ENCODE data around the gene NR2F1-AS1.

Gene NR2F1-AS1

DNA sequence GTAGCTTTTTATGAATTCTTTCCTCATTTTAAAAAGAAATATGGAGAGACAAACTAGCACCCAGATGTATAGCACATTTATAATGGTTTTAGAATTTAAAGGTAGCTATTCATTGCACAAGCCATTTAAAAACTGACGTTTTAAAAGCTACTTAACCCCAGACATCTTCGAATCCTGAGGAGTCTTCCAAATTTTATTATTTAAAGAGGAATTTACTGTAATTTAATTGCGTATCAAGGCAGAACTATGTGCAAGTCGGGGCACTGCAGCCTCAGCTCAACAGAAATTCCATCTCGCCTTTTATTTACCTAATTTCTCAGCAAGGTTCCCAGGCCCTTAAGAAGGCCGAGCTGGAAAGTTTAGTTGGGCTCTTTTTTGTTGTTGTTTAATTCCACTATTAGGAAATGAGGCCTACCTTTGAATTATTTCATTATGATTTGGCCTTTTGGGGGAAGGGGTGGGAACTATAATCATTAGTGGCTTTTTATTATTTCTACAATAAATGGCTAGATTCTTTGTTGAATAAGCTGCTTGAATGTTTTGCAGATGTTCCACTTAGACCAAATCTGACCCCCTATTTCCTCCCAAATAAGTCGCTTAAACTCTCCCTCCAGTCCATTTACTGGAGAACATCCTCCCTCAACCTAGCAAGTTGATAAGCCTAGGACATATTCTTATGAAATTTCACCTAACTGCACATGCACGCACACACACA is 22.2 kb upstream of the NR2F1-AS1 start:
- TF ChIP-seq, protein P1, sequence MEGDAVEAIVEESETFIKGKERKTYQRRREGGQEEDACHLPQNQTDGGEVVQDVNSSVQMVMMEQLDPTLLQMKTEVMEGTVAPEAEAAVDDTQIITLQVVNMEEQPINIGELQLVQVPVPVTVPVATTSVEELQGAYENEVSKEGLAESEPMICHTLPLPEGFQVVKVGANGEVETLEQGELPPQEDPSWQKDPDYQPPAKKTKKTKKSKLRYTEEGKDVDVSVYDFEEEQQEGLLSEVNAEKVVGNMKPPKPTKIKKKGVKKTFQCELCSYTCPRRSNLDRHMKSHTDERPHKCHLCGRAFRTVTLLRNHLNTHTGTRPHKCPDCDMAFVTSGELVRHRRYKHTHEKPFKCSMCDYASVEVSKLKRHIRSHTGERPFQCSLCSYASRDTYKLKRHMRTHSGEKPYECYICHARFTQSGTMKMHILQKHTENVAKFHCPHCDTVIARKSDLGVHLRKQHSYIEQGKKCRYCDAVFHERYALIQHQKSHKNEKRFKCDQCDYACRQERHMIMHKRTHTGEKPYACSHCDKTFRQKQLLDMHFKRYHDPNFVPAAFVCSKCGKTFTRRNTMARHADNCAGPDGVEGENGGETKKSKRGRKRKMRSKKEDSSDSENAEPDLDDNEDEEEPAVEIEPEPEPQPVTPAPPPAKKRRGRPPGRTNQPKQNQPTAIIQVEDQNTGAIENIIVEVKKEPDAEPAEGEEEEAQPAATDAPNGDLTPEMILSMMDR (IDR thresholded peaks at IDR 0.05): no peak
- peaks cover 18% of the 10 kb centered on the region for H3K27me3 ChIP-seq (ENCODE audit: control insufficient read depth, insufficient read depth, low read length)

GRCh38 chr5:93602241-93603077 is 21.4 kb upstream of the NR2F1-AS1 start:
- TF ChIP-seq, protein P1 (IDR thresholded peaks at IDR 0.05): no peak
- no peak overlapping the region for H3K27ac ChIP-seq
- no peak overlapping the region for H3K4me3 ChIP-seq (ENCODE audit: low read depth, low read length)
- H3K27me3 ChIP-seq (ENCODE audit: control insufficient read depth, insufficient read depth, low read length): peaks cover 18% of the 10 kb centered on the region
- H2AFZ ChIP-seq: no peak overlapping the region
- H3K79me2 ChIP-seq: no peaks in the 10 kb centered on the region
- H3K36me3 ChIP-seq (ENCODE audit: control insufficient read depth, insufficient read depth, low read length): no peaks in the 10 kb centered on the region
- no peak overlapping the region for H3K4me2 ChIP-seq (ENCODE audit: low read length)
- H3K4me1 ChIP-seq: no peaks in the 10 kb centered on the region
- no peaks in the 10 kb centered on the region for H3K9me3 ChIP-seq (ENCODE audit: control insufficient read depth, low read length)
- no peak overlapping the region for H3K9ac ChIP-seq

More for the DNA sequence above, 22.2 kb upstream of the NR2F1-AS1 start:
- H3K27ac ChIP-seq: no peak overlapping the region
- H3K79me2 ChIP-seq: no peaks in the 10 kb centered on the region
- no peaks in the 10 kb centered on the region for H3K36me3 ChIP-seq (ENCODE audit: control insufficient read depth, insufficient read depth, low read length)
- H3K4me1 ChIP-seq: no peaks in the 10 kb centered on the region
- no peak overlapping the region for H3K4me3 ChIP-seq (ENCODE audit: low read depth, low read length)
- no peaks in the 10 kb centered on the region for H3K9me3 ChIP-seq (ENCODE audit: control insufficient read depth, low read length)
- no peak overlapping the region for H3K9ac ChIP-seq
- no peak overlapping the region for H2AFZ ChIP-seq
- no peak overlapping the region for H3K4me2 ChIP-seq (ENCODE audit: low read length)

GRCh38 chr5:93601802-93602155 is 20.8 kb upstream of the NR2F1-AS1 start:
- H3K4me2 ChIP-seq (ENCODE audit: low read length): no peak overlapping the region
- H3K27me3 ChIP-seq (ENCODE audit: control insufficient read depth, insufficient read depth, low read length): peaks cover 18% of the 10 kb centered on the region
- H3K4me1 ChIP-seq: no peaks in the 10 kb centered on the region
- H3K79me2 ChIP-seq: no peaks in the 10 kb centered on the region
- TF ChIP-seq, protein P1 (IDR thresholded peaks at IDR 0.05): no peak
- no peaks in the 10 kb centered on the region for H3K36me3 ChIP-seq (ENCODE audit: control insufficient read depth, insufficient read depth, low read length)
- H3K9me3 ChIP-seq (ENCODE audit: control insufficient read depth, low read length): no peaks in the 10 kb centered on the region
- H3K27ac ChIP-seq: no peak overlapping the region
- H3K4me3 ChIP-seq (ENCODE audit: low read depth, low read length): no peak overlapping the region
- H3K9ac ChIP-seq: no peak overlapping the region
- H2AFZ ChIP-seq: no peak overlapping the region

DNA sequence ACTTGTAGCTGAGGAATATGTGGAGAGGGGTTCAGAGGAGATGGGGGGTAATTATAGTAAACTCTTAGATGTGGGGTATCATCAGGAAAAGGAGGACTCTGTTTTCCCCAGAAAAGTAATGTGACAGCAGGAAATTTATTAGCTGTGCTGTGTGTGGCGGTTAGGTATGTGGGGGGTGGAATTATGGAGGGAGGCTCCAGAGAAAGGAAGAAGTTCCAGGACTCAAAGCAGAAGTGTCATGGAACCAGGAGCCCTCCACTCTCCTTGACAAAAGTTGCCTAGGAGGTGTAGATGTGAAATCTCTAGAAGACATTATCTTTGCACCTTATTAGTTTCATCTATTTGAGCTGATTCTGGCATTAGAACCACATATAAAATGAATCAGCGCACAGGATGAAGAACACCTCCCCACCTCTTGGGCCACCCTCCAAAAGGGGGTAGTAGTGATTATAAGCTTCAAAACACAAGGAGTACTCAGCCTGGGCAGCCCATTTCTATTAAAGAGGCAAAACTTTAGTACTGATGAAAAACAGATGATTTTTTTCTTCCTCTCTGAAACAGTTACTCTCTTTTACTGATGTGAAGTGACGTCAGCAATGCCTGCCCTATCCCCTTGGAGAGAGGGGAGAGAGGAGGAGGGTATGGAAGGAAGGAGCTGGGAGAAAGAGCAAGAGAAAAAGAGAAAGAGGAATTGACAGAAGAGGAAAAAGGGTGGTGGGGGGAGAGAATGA is 20.2 kb upstream of the NR2F1-AS1 start:
- Histone ChIP-seq H3K4me2 (ENCODE audit: low read length) (no peak overlapping the region), H3K36me3 (ENCODE audit: control insufficient read depth, insufficient read depth, low read length) (no peaks in the 10 kb centered on the region), H2AFZ (no peak overlapping the region), H3K9me3 (ENCODE audit: control insufficient read depth, low read length) (no peaks in the 10 kb centered on the region), H3K9ac (no peak overlapping the region), H3K27ac (no peak overlapping the region), H3K4me3 (ENCODE audit: low read depth, low read length) (no peak overlapping the region), H3K27me3 (ENCODE audit: control insufficient read depth, insufficient read depth, low read length) (peaks cover 18% of the 10 kb centered on the region), H3K79me2 (no peaks in the 10 kb centered on the region), H3K4me1 (no peaks in the 10 kb centered on the region)
- TF ChIP-seq, protein P1 (IDR thresholded peaks at IDR 0.05): no peak
